HCT116 (cell line): ENCODE measurements around the gene CEP170B. TPM values are rescaled to one million over a fixed set of nuclear protein-coding genes. Genes with fewer than 3 reads are reported as not detected.

Source experiments
- ATAC-seq: fragments of 200-7000 bp; cut with Tn5 transposase; 2 replicates; pipeline ENCODE4 v1.9.1; 2020; ENCODE audit warnings: mild to moderate bottlenecking, moderate library complexity
- BruUV-seq: library from RNA; stranded (reverse); fragments of 400-500 nt; replicated peaks from 2 replicates; lab custom pipeline; 2021; lab: Mats Ljungman, UMichigan
- CTCF ChIA-PET: fragments of 300-600 bp; sonication (Branson Sonifier 250); formaldehyde crosslinking; loops from one replicate; lab custom pipeline; 2021; ENCODE audit warnings: antibody characterized with exemption; lab: Charles Lee
- POLR2A ChIA-PET: fragments of 300-600, 350-600 bp; sonication (Branson Sonifier 250); formaldehyde crosslinking; loops from one replicate; lab custom pipeline; 2021; ENCODE audit warnings: antibody characterized with exemption; lab: Charles Lee
- RAD21 ChIA-PET, 2 experiments: fragments of 300-600 bp; sonication (Branson Sonifier 250); formaldehyde crosslinking; loops; one replicate each; lab custom pipeline; 2023; ENCODE audit warnings: low total read pairs in 2 of 2; ENCODE audit not compliant: uncharacterized antibody in 2 of 2, unreplicated experiment in 2 of 2, low non-redundant PET in 1 of 2; lab: Charles Lee
- DNase-seq: peaks from one replicate; pipeline ENCODE4 v3.0.0-alpha.2; 2010; ENCODE audit warnings: low read depth, low spot score
- H2AFZ ChIP-seq: fragments of 200-600 bp; shearing (Covaris generic), sonication (generic); 2 replicates; pipeline ENCODE4 v1.6.1; 2017; ENCODE audit warnings: low read depth, mixed run types, mixed read lengths, antibody characterized with exemption, low read length; ENCODE audit not compliant: poor library complexity, severe bottlenecking
- H3K27ac ChIP-seq: 2 replicates; pipeline ENCODE4 v1.5.1; 2012; ENCODE audit warnings: low read depth, low read length
- H3K27me3 ChIP-seq: fragments of 200-600 bp; sonication (generic); 2 replicates; pipeline ENCODE4 v1.6.1; 2016; ENCODE audit warnings: mixed run types, low read length, mixed read lengths; ENCODE audit not compliant: insufficient read depth
- H3K36me3 ChIP-seq, 2 experiments: fragments of 200-500 bp in 1 of 2; fragments of 200-600 bp in 1 of 2; sonication (Bioruptor generic) in 1 of 2; sonication (generic) in 1 of 2; 2 replicates each; pipeline versions ENCODE4 v1.5.1 to v1.6.1; 2014 to 2016; ENCODE audit warnings: low read length in 2 of 2, inconsistent platforms in 1 of 2, mixed read lengths in 1 of 2, mixed run types in 1 of 2; ENCODE audit not compliant: insufficient read depth in 2 of 2, control insufficient read depth in 1 of 2
- H3K4me1 ChIP-seq, 2 experiments: fragments of 200-600 bp in 1 of 2; sonication (generic) in 1 of 2; 2 replicates each; pipeline versions ENCODE4 v1.5.1 to v1.6.1; 2012 to 2017; ENCODE audit warnings: low read length in 2 of 2, inconsistent platforms in 1 of 2, mild to moderate bottlenecking in 1 of 2, mixed read lengths in 1 of 2, mixed run types in 1 of 2, moderate library complexity in 1 of 2; ENCODE audit not compliant: insufficient read depth in 2 of 2, control insufficient read depth in 1 of 2
- H3K4me2 ChIP-seq: fragments of 200-600 bp; sonication (generic); 2 replicates; pipeline ENCODE4 v1.6.1; 2017; ENCODE audit warnings: mixed run types, low read length, mixed read lengths
- H3K4me3 ChIP-seq, 2 experiments: fragments of 200-600 bp in 1 of 2; sonication (generic) in 1 of 2; replicated peaks in 1 of 2; 2 replicates each; pipeline ENCODE4 v1.5.1; 2011 to 2016; ENCODE audit warnings: low read length in 2 of 2, control low read depth in 1 of 2, low read depth in 1 of 2, mild to moderate bottlenecking in 1 of 2, mixed read lengths in 1 of 2, mixed run types in 1 of 2
- H3K79me2 ChIP-seq: fragments of 200-600 bp; sonication (generic); 2 replicates; pipeline ENCODE4 v1.6.1; 2017; ENCODE audit warnings: mild to moderate bottlenecking, mixed run types, low read length, moderate library complexity, mixed read lengths; ENCODE audit not compliant: insufficient read depth
- H3K9ac ChIP-seq: fragments of 200-600 bp; sonication (generic); 2 replicates; pipeline ENCODE4 v1.6.1; 2016; ENCODE audit warnings: low read length, mixed read lengths
- H3K9me2 ChIP-seq: fragments of 200-600 bp; sonication (generic), shearing (Covaris generic); 2 replicates; pipeline ENCODE4 v1.6.1; 2017; ENCODE audit warnings: mixed run types, mild to moderate bottlenecking, moderate library complexity; ENCODE audit not compliant: insufficient read depth
- H3K9me3 ChIP-seq, 2 experiments: fragments of 200-500 bp in 1 of 2; fragments of 200-600 bp in 1 of 2; sonication (Bioruptor generic) in 1 of 2; sonication (generic) in 1 of 2; 2 replicates each; pipeline ENCODE4 v1.6.1; 2014 to 2017; ENCODE audit warnings: low read length in 2 of 2, mixed read lengths in 2 of 2, inconsistent platforms in 1 of 2, low read depth in 1 of 2, mild to moderate bottlenecking in 1 of 2, mixed run types in 1 of 2, moderate library complexity in 1 of 2; ENCODE audit not compliant: control insufficient read depth in 1 of 2, insufficient read depth in 1 of 2
- H4K20me1 ChIP-seq: fragments of 200-600 bp; sonication (generic), shearing (Covaris generic); 2 replicates; pipeline ENCODE4 v1.6.1; 2017; ENCODE audit warnings: mixed run types, mild to moderate bottlenecking, moderate library complexity; ENCODE audit not compliant: insufficient read depth
- CBX3 ChIP-seq: IDR thresholded peaks from 2 replicates; pipeline ENCODE4 v1.6.1; 2012; ENCODE audit warnings: low read depth
- CTCF ChIP-seq, 3 experiments: fragments of 200-600 bp in 1 of 3; sonication (generic) in 1 of 3; IDR thresholded peaks in 2 of 3; conservative IDR thresholded peaks in 1 of 3; 2 replicates each; pipeline ENCODE4 v1.5.1; 2012 to 2017; ENCODE audit warnings: low read depth in 2 of 3, low read length in 2 of 3, antibody characterized with exemption in 1 of 3, borderline replicate concordance in 1 of 3, control low read depth in 1 of 3, mild to moderate bottlenecking in 1 of 3, mixed read lengths in 1 of 3, mixed run types in 1 of 3, moderate library complexity in 1 of 3; ENCODE audit not compliant: insufficient read depth in 1 of 3
- JUND ChIP-seq: IDR thresholded peaks from 2 replicates; pipeline ENCODE4 v1.6.1; 2012
- MAX ChIP-seq: IDR thresholded peaks from 2 replicates; pipeline ENCODE4 v1.6.1; 2012
- POLR2AphosphoS5 ChIP-seq: IDR thresholded peaks from 2 replicates; pipeline ENCODE4 v1.6.1; 2011; ENCODE audit warnings: mild to moderate bottlenecking, low read depth, low read length, moderate library complexity
- RAD21 ChIP-seq: IDR thresholded peaks from 2 replicates; pipeline ENCODE4 v1.6.1; 2012; ENCODE audit warnings: low read depth, mild to moderate bottlenecking
- YY1 ChIP-seq: IDR thresholded peaks from 2 replicates; pipeline ENCODE4 v1.6.1; 2011; ENCODE audit warnings: low read length, low read depth, moderate library complexity, mild to moderate bottlenecking; ENCODE audit not compliant: insufficient replicate concordance; ENCODE audit errors: extremely low read depth
- ZFX ChIP-seq: fragments of 450-650 bp; IDR thresholded peaks from 2 replicates; pipeline ENCODE4 v1.6.1; 2017
- intact Hi-C: fragments of 100-400 bp; cut with micrococcal nuclease; formaldehyde crosslinking; loops from 2 replicates; pipeline ENCODE4 v1.10.0; 2022
- total RNA-seq: library from RNA; stranded (reverse); gene quantifications from one replicate; pipeline ENCODE4 v1.2.1, GENCODE V29; 2021; ENCODE audit not compliant: unreplicated experiment

Gene CEP170B
- total RNA-seq, 1 experiment from 2014 or later: 45.9 TPM

- no peaks in the 10 kb centered on the region for H3K9me2 ChIP-seq
- DNase-seq: peak; percentile 38
- H3K79me2 ChIP-seq: no peaks in the 10 kb centered on the region
- H3K4me3 ChIP-seq: peak overlapping the region; percentile 34 to 59
- ChIA-PET CTCF (interaction anchor here (0.8 to 3.2 kb wide), 4 partner anchors 8 to 40 kb away, joined by 3 to 18 read pairs (median 3); partner anchors contain the start of gene PLD4), RAD21 (interaction anchor here in 1 of 2 experiments (0.5 to 1.2 kb wide), 2 partner anchors 40 to 274 kb away, joined by 3 read pairs; no protein-coding TSS in a partner anchor), POLR2A (interaction anchor here (0.6 to 1.7 kb wide), 2 partner anchors 25 to 41 kb away, joined by 3 to 5 read pairs; no protein-coding TSS in a partner anchor)
- peak overlapping the region; percentile 67 for H3K9ac ChIP-seq
- H3K27me3 ChIP-seq: no peaks in the 10 kb centered on the region
- no peaks in the 10 kb centered on the region for H4K20me1 ChIP-seq
- H3K9me3 ChIP-seq: no peaks in the 10 kb centered on the region
- H3K27ac ChIP-seq: peak overlapping the region; percentile 3; the same call in 1 of the 2 replicates
- H3K36me3 ChIP-seq: no peaks in the 10 kb centered on the region
- H3K4me2 ChIP-seq: peak overlapping the region; percentile 80
- intact Hi-C loops: loop anchor here (1.0 kb wide), 2 partner anchors 37 to 112 kb away; no protein-coding TSS in a partner anchor
- BruUV-seq: no TSS peak
- H3K4me1 ChIP-seq: peaks cover 0 to 7% of the 10 kb centered on the region in 2 experiments; a peak in 1 of 4 replicates
- no peak overlapping the region for H2AFZ ChIP-seq
- ATAC-seq: peak; percentile 91
- TF ChIP-seq RAD21 (peak; percentile 69), ZFX (peak; percentile 29; the same call in 1 of the 2 replicates), YY1 (peak; percentile 60), MAX (no peak; the same call in 1 of the 2 replicates), CTCF (IDR thresholded peaks at IDR 0.05 in 2 of 3, conservative IDR thresholded peaks at IDR 0.05 in 1 of 3; ENCODE audit: borderline replicate concordance in 1 of 3, insufficient read depth in 1 of 3, low read depth in 2 of 3, low read length in 2 of 3) (peak; percentile 43 to 75 (median 73)), POLR2AphosphoS5 (peak; percentile 56), JUND (no peak), CBX3 (no peak)
Measured at GRCh38 chr14:104932676-104933631, 67.9 kb downstream of the CEP170B start.
